ENCODE data around the gene CENPO. TPM values are rescaled to one million over a fixed set of nuclear protein-coding genes. Genes with fewer than 3 reads are reported as not detected.

CENPO gene
- total RNA-seq, 1 experiment from 2014 or later: 39.3 TPM

- Histone ChIP-seq H3K27me3 (ENCODE audit: control insufficient read depth, insufficient read depth, low read length) (no peaks in the 10 kb centered on the region), H3K36me3 (ENCODE audit: control insufficient read depth, insufficient read depth, low read length) (no peaks in the 10 kb centered on the region), H3K27ac (ENCODE audit: low read length) (no peak overlapping the region), H3K4me3 (ENCODE audit: low read depth in 2 of 2, low read length in 2 of 2) (no peak overlapping the region), H3K9me3 (ENCODE audit: control insufficient read depth, insufficient read depth, low read depth, low read length) (no peaks in the 10 kb centered on the region), H3K4me1 (ENCODE audit: control insufficient read depth, insufficient read depth, low read length) (no peaks in the 10 kb centered on the region)
- TF ChIP-seq CTCF (IDR thresholded peaks at IDR 0.05): no peak
- no peak for TF ChIP-seq SIN3A (IDR thresholded peaks at IDR 0.05; ENCODE audit: borderline replicate concordance, insufficient read depth, low read depth, low read length)
- ChIA-PET CTCF (no interaction called here), POLR2A (no interaction called here)
- BruUV-seq (replicated peaks): no TSS peak
- intact Hi-C loops (cut with micrococcal nuclease; ENCODE audit: unreplicated experiment): no loop called here
- DNase-seq (ENCODE audit: low read depth, low spot score) (no peak), ATAC-seq (no peak)
- in situ Hi-C loops (cut with HindIII; ENCODE audit: low pct_unique_long_range_greater_than_20kb, low sequenced_read_pairs): no loop called here
Measured at GRCh38 chr2:24852026-24852425, 58.8 kb downstream of the CENPO start.

- Histone ChIP-seq H3K36me3 (ENCODE audit: control insufficient read depth, insufficient read depth, low read length) (no peaks in the 10 kb centered on the region), H3K9me3 (ENCODE audit: control insufficient read depth, insufficient read depth, low read depth, low read length) (no peaks in the 10 kb centered on the region), H3K27ac (ENCODE audit: low read length) (no peak overlapping the region), H3K4me1 (ENCODE audit: control insufficient read depth, insufficient read depth, low read length) (no peaks in the 10 kb centered on the region), H3K4me3 (ENCODE audit: low read depth in 2 of 2, low read length in 2 of 2) (no peak overlapping the region), H3K27me3 (ENCODE audit: control insufficient read depth, insufficient read depth, low read length) (no peaks in the 10 kb centered on the region)
- DNase-seq (ENCODE audit: low read depth, low spot score) (no peak), ATAC-seq (no peak)
- no TSS peak for BruUV-seq (replicated peaks)
- ChIA-PET CTCF (no interaction called here), POLR2A (no interaction called here)
- in situ Hi-C loops (cut with HindIII; ENCODE audit: low pct_unique_long_range_greater_than_20kb, low sequenced_read_pairs): no loop called here
- TF ChIP-seq POLR2AphosphoS5 (IDR thresholded peaks at IDR 0.05; ENCODE audit: low read depth, low read length) (no peak), SIN3A (IDR thresholded peaks at IDR 0.05; ENCODE audit: borderline replicate concordance, insufficient read depth, low read depth, low read length) (no peak), REST (IDR thresholded peaks at IDR 0.05; ENCODE audit: insufficient read depth in 1 of 2, low read depth in 2 of 2, low read length in 1 of 2) (no peak), CTCF (IDR thresholded peaks at IDR 0.05) (no peak), TCF7L2 (IDR thresholded peaks at IDR 0.05; ENCODE audit: low read depth, low read length) (no peak)
- intact Hi-C loops (cut with micrococcal nuclease; ENCODE audit: unreplicated experiment): no loop called here
Measured at GRCh38 chr2:24852431-24853020, 59.3 kb downstream of the CENPO start.
